Measurements from ENCODE around the gene SCLT1.

DNA sequence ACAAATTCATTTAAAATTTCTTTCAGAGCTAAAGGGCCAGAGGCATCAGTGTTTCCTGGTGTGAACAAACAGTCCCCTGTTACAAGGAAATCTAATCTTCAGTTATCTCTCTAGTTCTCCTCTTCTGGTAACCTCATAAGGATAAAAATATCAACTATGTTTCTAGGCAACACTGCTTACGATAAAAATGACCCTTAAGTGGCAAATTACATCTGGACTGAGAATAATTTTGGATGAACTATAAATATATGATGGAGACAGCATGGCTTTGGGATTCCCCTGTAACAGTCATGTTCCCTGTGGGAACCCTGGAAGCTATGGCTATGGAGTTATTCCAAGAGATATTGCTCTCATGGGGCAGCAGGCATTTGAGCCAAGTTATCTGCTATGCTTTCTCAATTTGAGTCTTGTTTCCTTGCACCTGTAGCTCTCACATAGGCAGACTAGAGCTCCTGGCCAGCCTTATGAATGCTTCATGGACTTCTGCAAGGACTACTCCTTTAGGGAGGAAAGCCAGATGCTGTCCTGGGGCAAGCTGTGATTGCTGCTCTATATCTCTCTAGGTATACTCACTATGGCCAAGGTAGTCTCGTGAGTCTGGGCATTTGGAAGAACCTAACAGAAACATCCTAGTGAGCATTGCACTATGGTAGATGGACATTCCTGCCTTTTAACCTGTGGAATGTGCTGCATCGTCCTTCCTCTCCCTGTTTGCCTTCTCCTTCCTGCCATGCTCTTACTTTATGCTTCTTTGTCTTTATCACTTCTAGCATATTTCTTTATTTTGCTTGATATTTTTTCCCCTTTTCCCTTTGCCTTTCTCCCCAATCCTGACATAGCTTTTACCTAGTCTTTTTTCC is 16.9 kb upstream of the SCLT1 start:
- TF ChIP-seq, protein P1, sequence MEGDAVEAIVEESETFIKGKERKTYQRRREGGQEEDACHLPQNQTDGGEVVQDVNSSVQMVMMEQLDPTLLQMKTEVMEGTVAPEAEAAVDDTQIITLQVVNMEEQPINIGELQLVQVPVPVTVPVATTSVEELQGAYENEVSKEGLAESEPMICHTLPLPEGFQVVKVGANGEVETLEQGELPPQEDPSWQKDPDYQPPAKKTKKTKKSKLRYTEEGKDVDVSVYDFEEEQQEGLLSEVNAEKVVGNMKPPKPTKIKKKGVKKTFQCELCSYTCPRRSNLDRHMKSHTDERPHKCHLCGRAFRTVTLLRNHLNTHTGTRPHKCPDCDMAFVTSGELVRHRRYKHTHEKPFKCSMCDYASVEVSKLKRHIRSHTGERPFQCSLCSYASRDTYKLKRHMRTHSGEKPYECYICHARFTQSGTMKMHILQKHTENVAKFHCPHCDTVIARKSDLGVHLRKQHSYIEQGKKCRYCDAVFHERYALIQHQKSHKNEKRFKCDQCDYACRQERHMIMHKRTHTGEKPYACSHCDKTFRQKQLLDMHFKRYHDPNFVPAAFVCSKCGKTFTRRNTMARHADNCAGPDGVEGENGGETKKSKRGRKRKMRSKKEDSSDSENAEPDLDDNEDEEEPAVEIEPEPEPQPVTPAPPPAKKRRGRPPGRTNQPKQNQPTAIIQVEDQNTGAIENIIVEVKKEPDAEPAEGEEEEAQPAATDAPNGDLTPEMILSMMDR (IDR thresholded peaks at IDR 0.05): no peak
- TF ChIP-seq POLR2A (IDR thresholded peaks at IDR 0.05): no peak
